MV-4-11 (cell line): Measurements from ENCODE around the gene PCDHGA2.
"Not testable (repeated sequence)": the region's sequence is repeated elsewhere in the genome, so short reads cannot be mapped to it uniquely, and the experiment has no call there.

Experiments
- DNase-seq: peaks from one replicate; lab custom pipeline; 2025; lab: John Stamatoyannopoulos, UW

PCDHGA2 gene

DNA sequence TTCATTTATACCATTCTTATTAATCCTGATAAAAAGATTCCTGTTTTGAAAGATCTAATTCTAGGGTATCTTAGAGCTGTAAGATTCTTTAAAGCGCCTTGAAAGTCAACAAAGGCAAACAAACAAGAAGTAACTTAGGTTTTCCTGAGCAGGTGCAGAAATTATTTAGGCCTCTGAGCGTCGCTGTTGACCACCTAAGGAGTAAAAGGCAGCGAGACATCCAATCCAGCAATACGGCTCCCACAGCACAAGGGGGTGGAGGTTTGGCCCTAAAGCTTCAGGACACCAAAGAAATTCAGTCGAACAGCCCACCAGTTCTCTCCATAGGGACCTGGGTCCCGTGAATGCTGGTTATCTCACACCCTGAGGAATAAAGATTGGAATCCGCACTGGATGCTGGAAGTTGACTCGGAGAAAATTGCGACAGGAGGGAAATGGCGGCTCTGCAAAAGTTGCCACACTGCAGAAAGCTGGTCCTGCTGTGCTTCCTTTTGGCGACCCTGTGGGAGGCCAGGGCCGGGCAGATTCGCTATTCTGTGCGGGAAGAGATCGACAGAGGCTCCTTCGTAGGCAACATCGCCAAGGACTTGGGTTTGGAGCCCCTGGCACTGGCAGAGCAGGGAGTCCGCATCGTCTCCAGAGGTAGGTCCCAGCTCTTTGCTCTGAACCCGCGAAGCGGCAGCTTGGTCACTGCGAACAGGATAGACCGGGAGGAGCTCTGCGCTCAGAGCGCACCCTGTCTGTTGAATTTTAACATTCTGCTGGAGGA lies at the start of gene PCDHGA2:
Gene PCDHGA2 (plus strand): TSS at position 223 of the 769 bp plus-strand sequence.
- DNase-seq = no peak

DNA sequence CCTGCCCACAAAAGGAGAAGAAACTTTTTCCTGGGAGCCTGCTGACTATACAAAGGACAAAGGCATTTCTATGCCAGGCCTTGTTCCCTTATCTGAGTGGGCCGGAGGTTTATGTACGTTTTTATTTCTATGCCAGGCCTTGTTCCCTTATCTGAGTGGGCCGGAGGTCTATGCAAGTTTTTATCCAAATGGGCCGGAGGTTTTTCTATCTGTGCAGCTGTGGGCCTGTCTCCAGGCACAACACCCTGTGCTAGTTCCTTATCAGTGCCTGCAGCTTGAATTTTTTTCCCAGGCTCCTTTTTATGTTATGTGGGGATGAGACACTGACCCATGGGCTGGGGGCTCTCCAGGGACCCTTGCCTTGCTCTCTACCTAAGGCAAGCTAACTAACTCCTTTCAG lies 40.2 kb upstream of the PCDHGA2 start:
- DNase-seq = no peak

DNA sequence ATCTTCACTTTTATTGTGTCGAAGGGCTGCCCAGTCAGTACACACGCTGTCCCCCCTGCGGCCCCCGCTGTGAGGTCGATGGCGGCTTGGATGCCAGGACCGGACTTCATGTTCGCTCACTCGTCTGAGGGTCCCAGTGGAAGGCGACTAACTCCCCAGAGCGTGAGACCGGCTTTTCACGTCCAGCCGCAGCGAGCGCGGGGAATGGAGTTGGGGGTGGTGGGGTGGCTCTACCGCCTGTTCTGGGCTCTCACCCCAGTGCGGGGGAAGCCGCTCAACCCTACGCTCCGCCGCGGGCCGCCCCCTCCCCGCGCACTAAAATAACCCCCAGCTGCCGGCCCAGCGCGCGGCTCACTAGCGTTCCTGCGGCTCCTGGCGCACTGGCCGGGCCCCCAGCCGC lies 34.8 kb upstream of the PCDHGA2 start, which contains the start of gene SLC25A2:
Gene SLC25A2 (minus strand): TSS at position 294 of the 400 bp plus-strand sequence. CDS start 184 bp downstream, at position 110.
- no peak for DNase-seq

DNA sequence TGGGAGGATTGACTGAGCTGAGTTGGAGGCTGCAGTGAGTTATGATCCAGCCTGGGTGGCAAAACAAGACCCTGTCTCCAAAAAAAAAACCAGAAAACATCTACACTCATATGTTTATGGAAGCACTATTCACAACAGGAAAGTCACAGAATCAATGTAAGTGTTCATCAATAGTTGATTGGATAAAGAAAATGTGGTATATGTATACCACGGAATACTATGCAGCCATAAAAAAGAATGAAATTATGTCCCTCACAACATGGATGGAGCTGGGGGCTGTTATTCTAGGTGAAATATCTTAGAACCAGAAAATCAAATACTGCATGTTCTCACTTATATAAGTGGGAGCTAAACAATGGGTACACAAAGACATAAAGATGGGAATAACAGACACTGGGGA lies 31.9 kb upstream of the PCDHGA2 start:
- DNase-seq = no peak

DNA sequence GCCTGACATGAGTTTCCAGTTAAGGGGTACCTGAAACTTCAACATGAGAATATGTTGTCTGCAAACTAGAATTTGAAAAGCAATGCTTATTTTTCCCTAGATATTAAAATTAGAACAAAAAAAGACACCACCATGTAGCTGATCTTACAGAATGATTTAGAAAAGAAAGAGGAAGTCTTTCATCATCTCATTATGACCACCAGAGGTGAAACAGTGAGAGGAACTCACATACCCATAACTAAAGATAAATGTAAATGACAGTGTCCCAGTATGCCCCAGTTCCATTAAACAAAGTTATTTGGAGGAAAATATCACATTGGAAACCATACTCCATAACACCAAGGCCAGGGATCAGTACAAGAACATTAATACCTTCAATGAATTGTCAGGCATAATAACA lies 24.8 kb upstream of the PCDHGA2 start:
- peak; percentile 71 for DNase-seq

DNA sequence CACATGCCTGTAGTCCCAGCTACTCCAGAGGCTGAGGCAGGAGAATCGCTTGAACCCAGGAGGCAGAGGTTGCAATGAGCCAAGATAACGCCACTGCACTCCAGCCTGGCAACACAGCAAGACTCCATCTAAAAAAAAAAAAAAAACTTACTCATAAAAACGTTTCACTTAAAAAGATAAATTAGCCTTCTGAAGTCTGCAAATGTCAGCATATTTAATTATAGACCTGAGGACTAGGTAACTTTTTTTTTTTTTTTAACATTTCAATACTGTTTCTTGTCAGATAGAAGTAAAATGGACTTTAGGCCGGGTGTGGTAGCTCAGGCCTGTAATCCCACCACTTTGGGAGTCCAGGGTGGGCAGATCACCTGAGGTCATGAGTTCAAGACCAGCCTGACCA lies 21.6 kb upstream of the PCDHGA2 start:
- not testable (repeated sequence) for DNase-seq

DNA sequence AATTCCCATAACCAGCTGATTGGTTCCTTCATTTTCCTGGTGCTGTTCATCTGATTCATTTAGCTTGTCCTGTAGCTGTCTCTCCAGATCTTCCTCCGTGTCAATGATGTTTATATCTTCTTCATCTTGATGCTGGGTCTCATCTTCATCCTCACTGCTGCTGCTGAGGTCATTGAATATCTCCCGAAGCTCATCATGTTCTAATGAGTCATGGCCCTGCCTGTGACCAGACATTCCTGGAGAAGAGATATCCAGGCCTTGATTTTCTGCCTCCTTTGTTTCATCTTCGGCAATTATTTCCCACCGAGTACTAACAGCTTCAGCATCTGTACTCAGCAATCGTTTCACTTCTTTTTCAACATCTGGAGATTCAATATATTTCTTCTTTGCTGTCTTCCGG lies 19.4 kb upstream of the PCDHGA2 start:
- DNase-seq = no peak

DNA sequence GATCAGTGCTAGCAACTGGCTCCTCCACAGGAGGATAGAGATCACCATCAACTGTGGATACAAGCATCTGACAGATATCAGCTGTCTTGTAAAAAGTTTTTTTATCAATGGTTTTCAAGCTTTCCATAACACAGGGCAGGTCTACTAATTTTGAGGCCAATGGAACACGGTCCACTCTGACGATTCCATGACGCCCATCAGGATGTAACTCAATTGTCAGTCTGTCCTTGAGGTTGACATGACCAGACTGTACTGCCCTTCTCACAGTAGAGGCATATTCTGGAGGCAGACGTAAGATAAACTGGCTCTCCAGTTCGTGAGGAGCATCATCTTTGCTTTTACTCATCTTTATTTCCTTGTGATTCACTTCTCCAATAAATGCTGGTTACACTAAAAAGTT lies 18.9 kb upstream of the PCDHGA2 start:
- no peak for DNase-seq

DNA sequence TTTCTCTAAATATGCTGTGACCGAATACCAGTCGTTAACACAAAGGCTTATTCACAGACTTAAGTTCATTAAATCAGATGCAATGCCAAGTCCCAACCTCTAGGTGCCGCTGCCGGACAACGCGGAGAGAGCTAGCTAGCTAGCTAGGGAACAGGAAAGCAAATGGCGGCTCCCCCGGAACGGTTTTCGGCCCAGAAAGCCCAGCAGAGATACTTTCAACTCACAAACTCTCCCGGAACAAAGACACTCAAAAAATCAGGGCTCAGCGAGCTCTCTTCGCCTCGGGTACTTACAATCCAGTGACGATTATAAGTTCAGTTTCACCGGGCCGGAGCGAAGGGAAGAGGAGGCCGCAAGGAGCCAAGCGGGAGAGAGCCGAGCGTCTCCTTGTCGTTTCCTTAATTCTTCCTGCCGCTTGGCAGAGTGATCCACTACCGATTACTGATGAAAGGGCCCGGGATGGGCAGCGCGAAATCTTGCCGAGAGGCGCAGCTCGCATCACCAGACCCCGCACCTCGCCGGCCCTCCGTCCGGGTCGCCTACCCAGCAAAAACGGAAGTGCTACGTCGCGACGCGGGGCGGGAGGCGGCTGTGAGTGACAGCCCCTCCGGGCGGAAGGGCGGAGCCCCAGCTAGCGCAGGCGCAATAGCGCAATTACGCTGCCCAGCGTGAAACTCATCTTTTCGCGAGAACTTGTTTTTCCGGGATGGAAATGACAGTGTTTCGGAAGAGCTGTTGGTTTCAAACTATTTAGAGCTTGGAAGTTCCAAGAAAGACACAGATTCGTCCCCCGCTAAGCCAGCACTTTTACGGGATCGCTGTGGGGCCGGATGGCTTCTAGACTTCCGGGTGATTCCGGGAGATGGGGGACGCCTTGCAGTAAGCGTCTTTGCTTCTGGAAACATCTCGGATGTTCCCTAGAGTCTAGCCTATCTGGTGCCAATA lies 18.1 kb upstream of the PCDHGA2 start, which contains the start of gene TAF7:
Gene TAF7 (minus strand): TSS at position 560 of the 945 bp plus-strand sequence. CDS start 740 bp downstream, outside the sequence.
- DNase-seq = peak; percentile 90

DNA sequence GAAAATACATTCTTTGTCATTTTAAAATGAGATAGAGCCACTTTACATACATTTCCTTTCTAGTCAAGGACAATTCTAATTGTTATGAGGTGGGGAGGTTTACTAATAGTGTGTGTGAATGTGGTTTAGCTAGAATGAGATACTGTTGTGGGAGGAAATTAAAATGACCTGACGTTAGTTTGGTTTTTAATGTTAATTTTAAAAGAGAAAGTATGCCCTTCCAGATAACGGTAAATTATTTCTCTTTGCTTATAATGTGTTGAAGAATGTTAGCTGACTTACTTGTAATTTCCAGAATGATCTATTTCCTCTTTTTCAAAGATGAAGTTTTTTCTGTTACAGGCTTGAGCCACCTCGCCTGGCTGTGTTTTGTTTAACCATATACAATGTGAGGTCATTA lies 16.3 kb upstream of the PCDHGA2 start:
- peak; percentile 13 for DNase-seq

DNA sequence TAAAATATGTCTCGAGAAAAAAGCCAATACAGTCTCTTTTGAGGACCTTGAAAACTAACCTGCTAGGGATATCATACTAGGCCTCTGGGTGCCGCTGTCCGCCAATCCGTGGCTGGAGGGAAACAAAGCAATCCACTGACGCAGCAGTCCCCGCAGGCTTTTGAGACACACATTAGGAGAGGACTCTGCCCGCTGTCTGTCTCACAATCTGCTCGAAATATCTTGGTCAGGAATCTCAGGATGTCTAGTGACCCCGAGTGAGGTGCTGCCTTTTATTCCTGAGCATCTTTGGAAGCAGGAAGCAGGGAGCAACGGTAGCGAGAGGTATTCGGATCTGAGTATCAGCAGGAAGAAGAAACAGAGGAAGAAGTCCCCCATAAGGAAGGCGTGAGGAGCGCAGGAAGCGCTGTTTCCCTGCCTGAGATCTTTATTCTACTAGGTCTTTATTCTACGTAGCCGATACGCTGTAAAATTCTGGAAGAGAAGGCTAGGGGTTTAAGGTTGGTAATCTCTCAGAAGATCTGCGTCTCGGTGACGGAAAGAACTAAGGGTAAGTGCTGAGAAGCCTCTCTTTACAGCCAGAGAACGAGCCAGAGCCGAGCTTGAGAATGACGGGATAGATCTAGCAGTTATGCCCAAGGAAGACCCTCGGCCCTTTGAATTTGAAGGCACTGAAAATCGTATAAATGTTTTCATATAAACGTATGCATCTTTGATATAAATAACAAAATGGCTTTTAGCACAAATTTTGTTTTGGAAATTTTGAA lies 12.3 kb upstream of the PCDHGA2 start:
- DNase-seq = peak; percentile 52

DNA sequence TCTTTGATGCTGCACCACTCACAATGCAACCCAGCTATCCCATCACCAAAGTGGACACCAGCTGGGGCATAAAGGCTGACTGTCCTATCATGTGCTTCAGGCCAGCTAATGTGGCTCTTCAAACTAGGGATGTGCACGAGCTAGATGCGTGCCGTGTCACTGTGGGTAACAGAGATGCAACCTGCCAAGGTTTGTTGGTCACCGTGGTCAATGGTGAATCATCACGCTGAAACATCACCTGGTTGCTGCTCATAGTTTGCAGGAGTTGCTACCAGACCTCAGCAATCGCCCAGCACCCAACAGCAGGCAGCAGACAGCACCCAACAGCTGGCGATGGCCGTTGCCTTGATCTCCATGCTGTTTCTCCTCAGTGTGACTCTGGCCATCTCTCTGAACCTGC lies 10.3 kb upstream of the PCDHGA2 start:
- DNase-seq = no peak

DNA sequence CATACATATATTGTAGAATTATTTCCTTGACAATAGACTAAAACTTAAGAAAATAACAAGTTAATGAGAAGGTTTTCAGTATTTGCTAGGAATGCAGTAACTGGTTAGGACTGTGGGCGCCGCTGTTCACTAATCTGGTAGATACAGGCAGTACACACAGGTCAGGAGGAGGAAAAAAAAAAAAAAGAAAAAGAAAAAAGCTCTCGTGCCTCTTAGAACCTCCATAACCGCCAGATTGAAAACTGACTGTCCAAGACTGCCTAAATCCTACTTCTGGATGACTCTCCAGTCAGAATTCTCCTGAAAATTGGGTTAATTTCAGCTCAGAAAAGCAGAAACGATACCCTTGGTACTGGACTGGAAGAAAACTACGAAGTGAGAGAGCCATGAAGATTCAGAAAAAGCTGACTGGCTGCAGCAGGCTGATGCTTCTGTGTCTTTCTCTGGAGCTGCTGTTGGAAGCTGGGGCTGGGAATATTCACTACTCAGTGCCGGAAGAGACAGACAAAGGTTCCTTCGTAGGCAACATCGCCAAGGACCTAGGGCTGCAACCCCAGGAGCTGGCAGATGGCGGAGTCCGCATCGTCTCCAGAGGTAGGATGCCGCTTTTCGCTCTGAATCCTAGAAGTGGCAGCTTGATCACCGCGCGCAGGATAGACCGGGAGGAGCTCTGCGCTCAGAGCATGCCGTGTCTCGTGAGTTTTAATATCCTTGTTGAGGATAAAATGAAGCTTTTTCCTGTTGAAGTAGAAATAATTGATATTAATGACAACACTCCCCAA lies 8.1 kb upstream of the PCDHGA2 start, which contains the start of gene PCDHGA1:
Gene PCDHGA1 (plus strand): TSS at position 216 of the 782 bp plus-strand sequence.
- no peak for DNase-seq

DNA sequence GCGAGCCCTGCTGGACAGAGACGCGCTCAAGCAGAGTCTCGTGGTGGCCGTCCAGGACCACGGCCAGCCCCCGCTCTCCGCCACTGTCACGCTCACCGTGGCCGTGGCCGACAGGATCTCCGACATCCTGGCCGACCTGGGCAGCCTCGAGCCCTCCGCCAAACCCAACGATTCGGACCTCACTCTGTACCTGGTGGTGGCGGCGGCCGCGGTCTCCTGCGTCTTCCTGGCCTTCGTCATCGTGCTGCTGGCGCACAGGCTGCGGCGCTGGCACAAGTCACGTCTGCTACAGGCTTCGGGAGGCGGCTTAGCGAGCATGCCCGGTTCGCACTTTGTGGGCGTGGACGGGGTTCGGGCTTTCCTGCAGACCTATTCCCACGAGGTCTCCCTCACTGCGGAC lies 6.0 kb upstream of the PCDHGA2 start:
- DNase-seq = not testable (repeated sequence)

DNA sequence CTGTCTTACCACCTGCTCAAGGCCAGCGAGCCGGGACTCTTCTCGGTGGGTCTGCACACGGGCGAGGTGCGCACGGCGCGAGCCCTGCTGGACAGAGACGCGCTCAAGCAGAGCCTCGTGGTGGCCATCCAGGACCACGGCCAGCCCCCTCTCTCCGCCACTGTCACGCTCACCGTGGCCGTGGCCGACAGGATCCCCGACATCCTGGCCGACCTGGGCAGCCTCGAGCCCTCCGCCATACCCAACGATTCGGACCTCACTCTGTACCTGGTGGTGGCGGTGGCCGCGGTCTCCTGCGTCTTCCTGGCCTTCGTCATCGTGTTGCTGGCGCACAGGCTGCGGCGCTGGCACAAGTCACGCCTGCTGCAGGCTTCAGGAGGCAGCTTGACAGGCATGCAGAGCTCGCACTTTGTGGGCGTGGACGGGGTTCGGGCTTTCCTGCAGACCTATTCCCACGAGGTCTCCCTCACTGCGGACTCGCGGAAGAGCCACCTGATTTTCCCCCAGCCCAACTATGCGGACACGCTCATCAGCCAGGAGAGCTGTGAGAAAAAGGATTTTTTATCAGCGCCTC lies 2.3 kb downstream of the PCDHGA2 start:
- DNase-seq = not testable (repeated sequence)

DNA sequence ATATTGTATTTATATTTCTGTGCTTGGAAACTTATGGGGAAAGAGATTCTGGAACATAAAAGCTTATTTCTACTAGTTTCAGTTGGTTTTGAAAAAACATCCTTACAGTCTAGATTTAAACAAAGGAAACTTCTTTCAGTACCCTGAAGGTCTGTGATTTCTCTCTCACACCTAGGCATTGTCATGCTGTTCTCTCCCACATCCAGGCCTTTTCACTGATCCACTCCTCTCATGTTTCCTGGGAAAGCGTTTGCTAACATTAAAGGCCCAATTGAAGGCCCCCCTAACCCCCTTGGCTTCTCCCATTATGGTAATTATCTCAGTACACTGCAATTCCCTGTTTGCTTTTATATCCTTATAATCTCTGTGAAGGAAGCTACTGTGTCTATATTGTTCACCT lies 4.2 kb downstream of the PCDHGA2 start:
- DNase-seq = no peak

DNA sequence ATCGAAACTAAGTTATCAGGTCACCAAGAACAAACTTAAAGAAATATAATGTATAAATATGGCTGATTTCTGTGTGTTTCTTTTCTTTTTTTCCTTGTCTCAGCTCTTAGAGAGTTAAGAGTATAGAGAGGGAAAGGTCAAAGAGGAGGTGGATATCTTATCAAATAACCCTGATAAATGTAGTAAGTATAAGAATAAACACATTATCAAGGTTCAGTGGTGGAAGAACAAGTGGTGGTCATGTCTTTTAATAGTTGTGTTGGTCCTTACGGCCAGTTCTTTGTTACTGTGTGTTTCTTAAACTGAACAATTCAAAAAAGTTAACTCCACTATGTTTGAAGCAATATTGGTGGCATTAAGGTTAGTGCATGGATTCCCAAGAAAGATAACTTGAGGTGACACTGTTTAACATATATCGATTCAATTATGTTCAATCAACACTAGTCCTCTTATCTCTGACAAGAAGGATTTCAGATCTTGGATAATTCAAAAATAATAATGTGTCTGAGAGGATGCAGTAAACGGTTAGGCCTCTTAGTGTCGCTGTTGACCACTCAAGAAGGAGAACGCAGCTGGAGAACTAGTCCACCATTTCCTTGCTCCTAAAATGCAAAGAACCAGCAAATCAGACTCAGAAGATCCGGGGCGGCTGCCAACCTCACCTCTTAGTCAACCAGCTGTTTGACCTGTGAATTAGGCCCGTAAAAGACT lies 4.8 kb downstream of the PCDHGA2 start, which contains the start of gene PCDHGA3:
Gene PCDHGA3 (plus strand): TSS at position 588 of the 711 bp plus-strand sequence. CDS start 205 bp downstream, outside the sequence.
- no peak for DNase-seq

DNA sequence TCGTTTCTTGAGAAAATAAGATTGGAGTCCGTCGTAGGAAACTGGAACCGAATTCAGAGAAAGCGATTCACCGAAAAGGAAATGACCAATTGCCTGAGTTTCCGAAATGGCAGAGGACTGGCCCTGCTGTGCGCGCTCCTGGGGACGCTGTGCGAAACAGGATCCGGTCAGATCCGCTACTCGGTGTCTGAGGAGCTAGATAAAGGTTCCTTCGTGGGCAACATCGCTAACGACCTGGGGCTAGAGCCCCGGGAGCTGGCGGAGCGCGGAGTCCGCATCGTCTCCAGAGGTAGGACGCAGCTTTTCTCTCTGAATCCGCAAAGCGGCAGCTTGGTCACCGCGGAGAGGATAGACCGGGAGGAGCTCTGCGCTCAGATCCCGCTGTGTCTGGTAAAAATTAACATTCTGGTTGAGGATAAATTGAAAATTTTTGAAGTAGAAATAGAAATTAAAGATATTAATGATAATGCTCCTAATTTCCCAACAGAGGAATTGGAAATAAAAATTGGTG lies 5.4 kb downstream of the PCDHGA2 start:
- no peak for DNase-seq

DNA sequence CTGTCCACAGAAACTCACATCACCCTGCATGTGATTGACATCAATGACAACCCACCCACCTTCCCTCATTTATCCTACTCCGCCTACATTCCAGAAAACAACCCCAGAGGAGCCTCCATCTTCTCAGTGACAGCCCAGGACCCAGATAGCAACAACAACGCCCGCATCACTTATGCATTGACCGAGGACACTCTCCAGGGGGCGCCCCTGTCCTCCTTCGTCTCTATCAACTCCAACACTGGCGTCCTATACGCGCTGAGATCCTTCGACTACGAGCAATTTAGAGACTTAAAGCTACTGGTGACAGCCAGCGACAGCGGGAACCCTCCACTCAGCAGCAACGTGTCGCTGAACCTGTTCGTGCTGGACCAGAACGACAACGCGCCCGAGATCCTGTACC lies 6.8 kb downstream of the PCDHGA2 start:
- DNase-seq = no peak

DNA sequence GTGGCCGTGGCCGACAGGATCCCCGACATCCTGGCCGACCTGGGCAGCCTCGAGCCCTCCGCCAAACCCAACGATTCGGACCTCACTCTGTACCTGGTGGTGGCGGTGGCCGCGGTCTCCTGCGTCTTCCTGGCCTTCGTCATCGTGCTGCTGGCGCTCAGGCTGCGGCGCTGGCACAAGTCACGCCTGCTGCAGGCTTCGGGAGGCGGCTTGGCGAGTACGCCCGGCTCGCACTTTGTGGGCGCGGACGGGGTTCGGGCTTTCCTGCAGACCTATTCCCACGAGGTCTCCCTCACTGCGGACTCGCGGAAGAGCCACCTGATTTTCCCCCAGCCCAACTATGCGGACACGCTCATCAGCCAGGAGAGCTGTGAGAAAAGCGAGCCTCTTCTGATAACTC lies 7.5 kb downstream of the PCDHGA2 start:
- DNase-seq = not testable (repeated sequence)
